SK-N-MC (cell line): ENCODE results near the gene CCL28.
"Not testable (repeated sequence)": the region's sequence is repeated elsewhere in the genome, so short reads cannot be mapped to it uniquely, and the experiment has no call there.

ENCODE experiments used
- EZH2 ChIP-seq: fragments of 200-600 bp; sonication (generic); IDR thresholded peaks from one replicate; pipeline ENCODE4 v1.6.1; 2017; ENCODE audit warnings: antibody characterized with exemption
- FOXP2 ChIP-seq: optimal IDR thresholded peaks from 2 replicates; pipeline ENCODE3; 2011; ENCODE audit warnings: mild to moderate bottlenecking, moderate library complexity; ENCODE audit not compliant: insufficient read depth; ENCODE audit errors: extremely low read length, control extremely low read depth
- POLR2AphosphoS5 ChIP-seq: IDR thresholded peaks from 2 replicates; pipeline ENCODE4 v1.6.1; 2012; ENCODE audit warnings: mild to moderate bottlenecking, low read depth, low read length, borderline replicate concordance

GRCh38 chr5:43441575-43441974 lies 29.4 kb upstream of the CCL28 start:
- not testable (repeated sequence) for TF ChIP-seq POLR2AphosphoS5, EZH2, FOXP2
